H9 (cell line): ENCODE measurements around the gene OR13C9. TPM values are rescaled to one million over a fixed set of nuclear protein-coding genes. Genes with fewer than 3 reads are reported as not detected.
"Not testable (repeated sequence)": the region's sequence is repeated elsewhere in the genome, so short reads cannot be mapped to it uniquely, and the experiment has no call there.

Experiments
- DNase-seq: peaks from one replicate; pipeline ENCODE4 v3.0.0-alpha.2; 2017
- H2AFZ ChIP-seq: one replicate; pipeline ENCODE4 v1.6.1; 2013; ENCODE audit warnings: mild to moderate bottlenecking, low read length, control low read depth, moderate library complexity
- H2AK5ac ChIP-seq: 2 replicates; pipeline ENCODE4 v1.6.1; 2013; ENCODE audit warnings: low read length, control low read depth, mixed read lengths; ENCODE audit not compliant: insufficient read length
- H2BK120ac ChIP-seq: one replicate; pipeline ENCODE4 v1.6.1; 2013; ENCODE audit warnings: low read depth, mild to moderate bottlenecking, low read length, control low read depth, inconsistent platforms; ENCODE audit not compliant: poor library complexity, severe bottlenecking
- H2BK12ac ChIP-seq: 2 replicates; pipeline ENCODE4 v1.6.1; 2013; ENCODE audit warnings: low read length, control low read depth, mixed read lengths, low read depth; ENCODE audit not compliant: insufficient read length
- H2BK15ac ChIP-seq: 2 replicates; pipeline ENCODE4 v1.6.1; 2013; ENCODE audit warnings: low read depth, low read length, control low read depth
- H2BK20ac ChIP-seq: one replicate; pipeline ENCODE4 v1.6.1; 2013; ENCODE audit warnings: low read depth, mild to moderate bottlenecking, low read length, control low read depth, inconsistent platforms; ENCODE audit not compliant: poor library complexity, severe bottlenecking
- H2BK5ac ChIP-seq: 2 replicates; pipeline ENCODE4 v1.6.1; 2013; ENCODE audit warnings: low read length, control low read depth, mixed read lengths; ENCODE audit not compliant: insufficient read length
- H3K14ac ChIP-seq: 2 replicates; pipeline ENCODE4 v1.6.1; 2013; ENCODE audit warnings: low read length, control low read depth; ENCODE audit not compliant: insufficient read depth
- H3K18ac ChIP-seq: 2 replicates; pipeline ENCODE4 v1.6.1; 2013; ENCODE audit warnings: low read depth, mild to moderate bottlenecking, mixed read lengths, low read length, control low read depth; ENCODE audit not compliant: insufficient read length
- H3K23ac ChIP-seq: 2 replicates; pipeline ENCODE4 v1.6.1; 2013; ENCODE audit warnings: low read length, control low read depth, mixed read lengths, low read depth; ENCODE audit not compliant: insufficient read length
- H3K23me2 ChIP-seq: 2 replicates; pipeline ENCODE4 v1.6.1; 2013; ENCODE audit warnings: low read depth, mild to moderate bottlenecking, mixed read lengths, low read length, control low read depth; ENCODE audit not compliant: insufficient read length, poor library complexity, severe bottlenecking
- H3K27ac ChIP-seq: 2 replicates; pipeline ENCODE4 v1.5.1; 2013; ENCODE audit warnings: low read length, control low read depth, mixed read lengths, low read depth; ENCODE audit not compliant: insufficient read length
- H3K27me3 ChIP-seq: 2 replicates; pipeline ENCODE4 v1.6.1; 2013; ENCODE audit warnings: low read length, control low read depth, inconsistent platforms; ENCODE audit not compliant: insufficient read depth
- H3K4ac ChIP-seq: 2 replicates; pipeline ENCODE4 v1.6.1; 2013; ENCODE audit warnings: low read depth, mild to moderate bottlenecking, control low read depth, inconsistent platforms, low read length, moderate library complexity
- H3K4me1 ChIP-seq: 2 replicates; pipeline ENCODE4 v1.6.1; 2013; ENCODE audit warnings: low read length, control low read depth, inconsistent platforms; ENCODE audit not compliant: insufficient read depth
- H3K4me2 ChIP-seq: 2 replicates; pipeline ENCODE4 v1.6.1; 2013; ENCODE audit warnings: low read length, control low read depth, mixed read lengths; ENCODE audit not compliant: insufficient read length, insufficient read depth
- H3K56ac ChIP-seq: 2 replicates; pipeline ENCODE4 v1.6.1; 2013; ENCODE audit warnings: low read depth, mild to moderate bottlenecking, mixed read lengths, low read length, control low read depth; ENCODE audit not compliant: insufficient read length
- H3K79me1 ChIP-seq: 2 replicates; pipeline ENCODE4 v1.6.1; 2013; ENCODE audit warnings: low read depth, mild to moderate bottlenecking, moderate library complexity, low read length, control low read depth, inconsistent platforms; ENCODE audit not compliant: insufficient read depth, poor library complexity, severe bottlenecking
- H3K79me2 ChIP-seq: 2 replicates; pipeline ENCODE4 v1.6.1; 2013; ENCODE audit warnings: low read length, control low read depth, inconsistent platforms; ENCODE audit not compliant: insufficient read depth
- H3K9ac ChIP-seq: 2 replicates; pipeline ENCODE4 v1.6.1; 2013; ENCODE audit warnings: low read length, control low read depth, mixed read lengths; ENCODE audit not compliant: insufficient read length; ENCODE audit errors: extremely low read depth
- H3K9me3 ChIP-seq: one replicate; pipeline ENCODE4 v1.6.1; 2013; ENCODE audit warnings: low read depth, low read length, inconsistent platforms; ENCODE audit not compliant: control insufficient read depth
- H3T11ph ChIP-seq: one replicate; pipeline ENCODE4 v1.6.1; 2013; ENCODE audit warnings: mild to moderate bottlenecking, low read length, control low read depth, inconsistent platforms
- H4K20me1 ChIP-seq: one replicate; pipeline ENCODE4 v1.6.1; 2013; ENCODE audit not compliant: control insufficient read depth, insufficient read length, insufficient read depth
- H4K5ac ChIP-seq: 2 replicates; pipeline ENCODE4 v1.6.1; 2013; ENCODE audit warnings: low read depth, mild to moderate bottlenecking, mixed read lengths, low read length, control low read depth; ENCODE audit not compliant: insufficient read length
- H4K8ac ChIP-seq: replicated peaks from 2 replicates; pipeline ENCODE4 v1.6.1; 2013; ENCODE audit warnings: low read length, control low read depth, mixed read lengths, low read depth; ENCODE audit not compliant: insufficient read length
- H4K91ac ChIP-seq: 2 replicates; pipeline ENCODE4 v1.6.1; 2013; ENCODE audit warnings: low read depth, mild to moderate bottlenecking, moderate library complexity, mixed read lengths, low read length, control low read depth; ENCODE audit not compliant: insufficient read length
- H3K27ac Mint-ChIP-seq, 3 experiments: 2 replicates in 2 of 3; 3 replicates in 1 of 3; pipeline ENCODE4 v1.8.0; 2020 to 2021; ENCODE audit warnings: mixed read lengths in 3 of 3, mild to moderate bottlenecking in 1 of 3, moderate library complexity in 1 of 3
- H3K27me3 Mint-ChIP-seq: 2 replicates; pipeline ENCODE4 v1.8.0; 2021; ENCODE audit warnings: low read depth, mild to moderate bottlenecking, moderate library complexity, mixed read lengths
- H3K36me3 Mint-ChIP-seq, 3 experiments: 2 replicates in 2 of 3; 3 replicates in 1 of 3; pipeline ENCODE4 v1.8.0; 2020 to 2021; ENCODE audit warnings: low read depth in 3 of 3, mixed read lengths in 3 of 3; ENCODE audit not compliant: insufficient read depth in 1 of 3
- H3K4me1 Mint-ChIP-seq, 2 experiments: 2 replicates each; pipeline ENCODE4 v1.8.0; 2020; ENCODE audit warnings: mixed read lengths in 2 of 2
- H3K4me3 Mint-ChIP-seq, 2 experiments: 2 replicates in 1 of 2; 3 replicates in 1 of 2; pipeline ENCODE4 v1.8.0; 2020 to 2021; ENCODE audit warnings: mild to moderate bottlenecking in 2 of 2, mixed read lengths in 2 of 2, moderate library complexity in 1 of 2
- H3K9me3 Mint-ChIP-seq, 2 experiments: 2 replicates in 1 of 2; 3 replicates in 1 of 2; pipeline ENCODE4 v1.8.0; 2020; ENCODE audit warnings: mild to moderate bottlenecking in 2 of 2, mixed read lengths in 2 of 2, moderate library complexity in 1 of 2
- CTCF ChIP-seq: fragments of 200-600 bp; sonication (generic); conservative IDR thresholded peaks from 3 replicates; pipeline ENCODE4 v1.8.0; 2021; ENCODE audit warnings: antibody characterized with exemption, mild to moderate bottlenecking
- WGBS: extraction: QIAGEN DNeasy Blood & Tissue Kit; methylation state at CpG from one replicate; pipeline ENCODE4 v1.1.7; 2013; ENCODE audit warnings: missing lambda C conversion rate, low lambda C conversion rate, mixed read lengths; ENCODE audit not compliant: insufficient read length; ENCODE audit errors: extremely low coverage; 5-methylcytosine and 5-hydroxymethylcytosine counted together
- total RNA-seq: library from RNA; stranded (reverse); gene quantifications from 2 replicates; pipeline ENCODE4 v1.2.1, GENCODE V29; 2021

The OR13C9 gene
- total RNA-seq, 1 experiment from 2014 or later, result not detected

DNA sequence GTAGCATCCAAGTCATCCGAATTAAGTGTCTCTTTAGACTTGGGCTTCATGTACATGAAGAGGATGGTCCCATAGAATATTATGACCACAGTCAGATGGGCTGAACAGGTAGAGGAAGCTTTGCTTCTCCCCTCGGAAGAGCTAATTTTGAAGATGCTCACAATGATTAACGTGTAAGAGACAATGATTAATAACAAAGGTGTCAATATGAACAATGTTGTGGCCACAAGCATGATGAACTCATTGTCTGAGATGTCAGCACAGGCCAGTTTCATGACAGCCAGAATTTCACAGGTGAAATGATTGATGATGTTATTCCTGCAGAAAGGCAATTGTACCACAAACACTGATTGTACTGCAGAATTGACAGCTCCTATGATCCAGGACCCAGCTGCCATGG, 13.2 kb downstream of the OR13C9 start:
- H2AFZ ChIP-seq, result no peak overlapping the region

GRCh38 chr9:104599313-104599712, 18.7 kb downstream of the OR13C9 start, which contains the start of gene OR13C5:
Gene OR13C5 (minus strand): TSS chr9:104599413. CDS start chr9:104599413, 0 bp downstream.
- not testable (repeated sequence) for H2BK15ac ChIP-seq, H3K27me3 Mint-ChIP-seq, H3K14ac ChIP-seq, H3K23ac ChIP-seq, H2AFZ ChIP-seq, H3K56ac ChIP-seq, H4K91ac ChIP-seq, H3K4me1 Mint-ChIP-seq, H3K4me2 ChIP-seq, H3K9me3 Mint-ChIP-seq, H2AK5ac ChIP-seq, H3K9ac ChIP-seq, H2BK20ac ChIP-seq, H3K79me1 ChIP-seq, H2BK12ac ChIP-seq, H3K18ac ChIP-seq, H3K9me3 ChIP-seq, H3K79me2 ChIP-seq, H3K27ac ChIP-seq, H3K4me3 Mint-ChIP-seq, H3T11ph ChIP-seq, H4K20me1 ChIP-seq, H3K4ac ChIP-seq, H4K5ac ChIP-seq, H3K23me2 ChIP-seq, H2BK120ac ChIP-seq, DNase-seq, H3K27ac Mint-ChIP-seq, H4K8ac ChIP-seq, H3K27me3 ChIP-seq, H2BK5ac ChIP-seq, H3K36me3 Mint-ChIP-seq, H3K4me1 ChIP-seq

More for the DNA sequence above, 13.2 kb downstream of the OR13C9 start:
- Histone ChIP-seq H3K4ac (no peak overlapping the region), H3K79me2 (no peaks in the 10 kb centered on the region), H3K27ac (no peak overlapping the region), H4K20me1 (no peaks in the 10 kb centered on the region), H2BK120ac (no peak overlapping the region), H4K91ac (no peak overlapping the region), H3T11ph (no peak overlapping the region), H3K23me2 (no peaks in the 10 kb centered on the region), H3K14ac (no peak overlapping the region), H3K56ac (no peak overlapping the region), H3K9ac (no peak overlapping the region), H3K23ac (no peak overlapping the region), H4K8ac (no peak overlapping the region), H3K27me3 (no peaks in the 10 kb centered on the region), H2AK5ac (no peak overlapping the region), H2BK20ac (no peak overlapping the region), H2BK5ac (no peak overlapping the region), H3K4me2 (no peak overlapping the region), H2BK15ac (no peak overlapping the region), H4K5ac (no peak overlapping the region), H3K79me1 (no peaks in the 10 kb centered on the region), H3K18ac (no peak overlapping the region), H3K4me1 (no peaks in the 10 kb centered on the region), H2BK12ac (no peak overlapping the region), H3K9me3 (no peaks in the 10 kb centered on the region)
- H3K36me3 Mint-ChIP-seq, result no peaks in the 10 kb centered on the region
- H3K9me3 Mint-ChIP-seq, result no peaks in the 10 kb centered on the region
- no peak overlapping the region for H3K27ac Mint-ChIP-seq
- H3K4me1 Mint-ChIP-seq, result no peaks in the 10 kb centered on the region
- no peak overlapping the region for H3K4me3 Mint-ChIP-seq
- no peak for TF ChIP-seq CTCF
- no peak for DNase-seq
- no CpG with 5 or more reads among the region's 3 CpGs for WGBS
- H3K27me3 Mint-ChIP-seq, result peaks cover 3% of the 10 kb centered on the region; the same call in 1 of the 2 replicates
